CD1c-positive myeloid dendritic cell (primary cell): ENCODE results near the gene TMEM184B.

Experiments
- DNase-seq: peaks from one replicate; pipeline ENCODE4 v3.0.0-alpha.2; 2016; ENCODE audit errors: extremely low spot score

TMEM184B gene

DNA sequence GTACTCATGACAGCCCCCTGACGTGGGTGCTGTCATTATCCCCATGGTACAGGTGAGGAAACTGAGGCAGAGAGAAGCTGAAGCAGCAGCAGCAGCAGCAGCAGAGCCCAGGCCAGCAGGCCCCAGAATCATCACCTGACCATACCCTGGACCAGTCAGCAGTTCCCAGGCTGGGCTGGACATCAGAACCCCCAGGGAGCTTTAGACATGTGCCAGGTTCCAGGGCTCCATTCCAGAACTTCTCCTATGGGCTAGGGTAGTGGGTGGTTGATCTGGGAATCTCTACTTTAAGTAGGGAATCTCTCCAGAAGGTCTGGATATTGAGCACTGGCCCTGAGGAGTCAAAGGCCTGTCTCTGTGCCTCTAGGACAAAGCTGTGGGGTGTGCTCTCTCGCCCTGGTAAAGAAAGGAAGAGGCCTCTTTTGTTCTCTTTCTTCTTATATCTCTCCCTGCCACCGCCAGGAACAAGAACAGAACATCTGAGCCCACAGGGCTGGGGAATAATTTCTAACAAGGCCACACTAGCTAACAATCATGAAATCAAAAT lies 44.4 kb downstream of the TMEM184B start:
- no peak for DNase-seq

DNA sequence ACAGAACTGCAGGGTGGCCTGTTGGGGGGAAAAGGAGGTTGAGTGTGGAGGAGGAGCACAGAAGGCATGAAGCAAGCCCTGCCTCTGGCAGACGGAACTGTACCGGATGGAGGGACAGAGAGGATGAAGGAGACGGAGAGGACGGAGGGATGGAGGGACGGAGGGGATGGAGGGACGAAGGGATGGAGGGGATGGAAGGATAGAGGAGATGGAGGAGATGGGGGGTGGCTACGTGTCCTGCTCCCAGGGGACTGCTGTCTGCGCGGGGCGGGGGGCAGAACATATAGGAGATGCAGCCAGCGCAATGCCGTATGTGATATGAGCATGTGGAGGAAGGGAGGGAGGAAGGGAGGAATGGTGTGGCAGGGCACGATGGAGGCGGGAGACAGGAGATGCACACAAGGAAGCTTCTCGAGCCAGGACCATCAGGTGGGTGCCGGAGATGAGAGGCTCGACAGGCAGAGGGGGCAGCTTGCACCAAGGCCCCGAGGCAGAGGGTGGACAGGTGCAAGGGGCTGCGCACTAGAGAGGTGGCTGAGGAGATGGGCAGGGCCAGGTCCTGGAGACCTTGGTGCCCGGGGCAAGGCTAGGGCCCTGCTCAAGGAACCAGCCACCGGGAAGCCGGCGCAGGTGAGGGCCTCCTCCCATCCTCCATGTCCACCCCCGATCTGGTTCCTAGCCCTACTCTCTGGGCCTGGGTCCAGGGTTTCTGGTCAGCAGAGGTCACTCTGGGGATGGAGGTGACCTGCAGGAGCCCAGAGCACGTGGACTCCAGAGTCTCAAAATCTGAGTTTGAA lies 45.8 kb downstream of the TMEM184B start:
- DNase-seq, result no peak

DNA sequence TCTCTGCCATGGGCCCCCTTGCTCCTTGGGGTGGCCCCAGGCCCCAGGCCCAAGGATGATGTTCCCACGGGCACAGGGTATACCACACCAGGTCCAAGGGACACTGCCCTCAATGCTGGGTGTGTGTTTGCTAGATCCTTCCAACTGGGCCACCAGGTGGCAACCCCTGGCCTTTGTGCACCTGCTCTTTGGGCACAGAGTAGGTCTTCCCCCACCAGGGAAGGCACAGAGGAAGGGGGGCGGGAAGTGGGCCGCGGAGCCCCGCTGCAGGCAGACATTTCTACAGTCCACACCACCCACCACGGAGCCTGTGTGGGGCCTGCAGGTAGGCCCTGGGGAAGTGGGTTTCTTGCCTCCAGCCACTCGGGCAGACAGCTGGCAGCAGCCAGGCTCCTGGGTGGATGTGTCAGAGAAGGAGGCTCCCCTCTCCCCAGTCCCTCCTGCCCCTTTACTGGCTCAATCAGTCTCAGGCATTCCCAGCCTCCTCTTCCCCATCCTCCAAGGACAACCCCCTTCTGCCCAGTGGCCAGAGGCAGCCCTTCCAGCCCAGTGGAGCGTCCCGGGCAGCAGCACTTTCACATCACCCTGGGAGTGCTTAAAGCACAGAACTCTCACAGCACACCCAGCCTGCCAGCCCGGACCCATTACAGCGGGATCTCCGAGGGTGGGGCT lies 49.4 kb downstream of the TMEM184B start:
- DNase-seq, result no peak

GRCh38 chr22:38222797-38223119 lies 50.1 kb downstream of the TMEM184B start:
- DNase-seq, result no peak

DNA sequence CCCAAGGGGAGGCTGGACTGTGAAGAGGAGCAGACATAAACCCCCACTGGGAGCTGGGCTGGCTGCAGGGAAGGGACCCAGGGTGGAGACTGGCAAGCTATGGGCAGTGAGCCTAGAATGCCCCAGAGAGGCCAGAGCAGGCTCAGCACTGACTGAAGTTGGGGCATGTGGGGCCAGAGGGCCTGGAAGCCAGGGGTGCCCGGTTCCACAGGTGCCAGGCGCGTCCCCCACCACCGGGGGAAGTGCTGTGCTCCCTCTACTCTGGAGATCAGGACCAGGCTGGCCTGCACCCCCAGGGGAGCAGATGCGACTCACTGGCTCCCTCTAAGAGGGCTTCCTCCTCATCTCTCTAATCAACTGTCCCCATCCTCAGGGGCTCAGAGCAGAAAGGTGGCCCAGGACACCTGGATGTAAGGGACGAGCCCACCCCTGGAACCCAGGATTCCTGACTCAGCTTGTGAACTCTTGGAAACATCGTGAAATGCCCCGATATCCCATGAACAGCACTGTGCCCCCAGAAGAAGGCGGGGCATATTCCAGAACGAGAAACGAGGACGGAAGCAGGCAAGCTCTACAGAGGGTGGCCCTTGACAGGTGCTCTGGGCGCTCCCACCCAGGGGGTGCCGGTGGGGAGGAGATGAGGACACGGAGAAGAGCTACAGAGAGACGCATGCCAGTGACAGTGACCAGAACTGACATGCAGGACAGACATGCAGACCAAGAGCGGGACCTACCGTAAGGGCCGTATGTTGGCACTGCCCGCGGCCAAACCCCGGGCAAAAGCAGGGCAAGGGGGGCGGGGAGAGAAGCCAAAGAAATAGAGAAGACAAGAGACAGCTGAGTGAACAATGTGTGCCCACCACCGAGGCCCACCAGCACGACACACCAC lies 50.7 kb downstream of the TMEM184B start:
- DNase-seq, result no peak

GRCh38 chr22:38221407-38221806 lies 51.4 kb downstream of the TMEM184B start:
- DNase-seq, result no peak

GRCh38 chr22:38220653-38221386 lies 52.0 kb downstream of the TMEM184B start:
- DNase-seq, result no peak

DNA sequence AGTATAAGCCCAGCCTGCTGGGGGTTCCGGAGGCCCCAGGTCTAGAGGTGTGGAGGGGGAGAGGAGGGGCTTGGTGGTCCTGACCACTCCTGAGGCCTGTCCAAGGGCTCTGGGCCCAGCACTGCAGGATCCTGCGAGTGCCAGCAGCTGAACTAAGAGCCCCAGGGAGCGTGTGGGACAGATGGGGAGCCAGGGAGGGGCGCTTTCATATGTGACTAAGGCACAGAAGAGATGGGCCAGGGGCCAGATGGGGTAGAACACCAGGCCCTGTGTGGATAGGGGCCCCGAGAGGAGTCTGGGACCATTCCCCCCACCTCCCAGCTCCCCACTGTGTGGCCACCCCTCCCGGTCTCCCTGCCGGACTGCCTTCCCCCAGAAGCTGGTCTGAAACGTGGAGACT lies 52.6 kb downstream of the TMEM184B start:
- no peak for DNase-seq

GRCh38 chr22:38219632-38220031 lies 53.2 kb downstream of the TMEM184B start:
- DNase-seq, result no peak

GRCh38 chr22:38218661-38219622 lies 53.9 kb downstream of the TMEM184B start:
- peak; percentile 85 for DNase-seq

- peak; percentile 73 for DNase-seq
Measured at GRCh38 chr22:38215156-38216038, 57.4 kb downstream of the TMEM184B start.

DNA sequence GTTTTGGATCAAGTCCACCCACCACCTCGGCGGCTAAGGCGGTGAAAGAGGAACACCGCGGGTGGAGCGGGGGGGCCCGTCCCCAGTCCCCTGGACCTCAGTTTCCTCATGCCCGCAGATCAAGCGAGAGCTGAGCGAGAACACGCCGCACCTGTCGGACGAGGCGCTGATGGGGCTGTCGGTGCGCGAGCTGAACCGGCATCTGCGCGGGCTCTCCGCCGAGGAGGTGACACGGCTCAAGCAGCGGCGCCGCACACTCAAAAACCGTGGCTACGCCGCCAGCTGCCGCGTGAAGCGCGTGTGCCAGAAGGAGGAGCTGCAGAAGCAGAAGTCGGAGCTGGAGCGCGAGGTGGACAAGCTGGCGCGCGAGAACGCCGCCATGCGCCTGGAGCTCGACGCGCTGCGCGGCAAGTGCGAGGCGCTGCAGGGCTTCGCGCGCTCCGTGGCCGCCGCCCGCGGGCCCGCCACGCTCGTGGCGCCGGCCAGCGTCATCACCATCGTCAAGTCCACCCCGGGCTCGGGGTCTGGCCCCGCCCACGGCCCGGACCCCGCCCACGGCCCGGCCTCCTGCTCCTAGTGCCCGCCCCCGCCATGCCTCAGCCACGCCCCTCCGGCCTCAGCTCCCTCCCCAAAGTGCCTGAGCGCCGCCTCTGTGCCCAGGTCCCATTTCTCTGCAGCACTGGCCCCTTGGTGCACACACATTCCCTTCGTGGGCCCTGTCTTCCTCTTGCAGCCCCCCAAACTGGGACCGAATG lies 58.3 kb downstream of the TMEM184B start:
- DNase-seq, result peak; percentile 79

GRCh38 chr22:38213990-38214301 lies 58.9 kb downstream of the TMEM184B start:
- peak; percentile 81 for DNase-seq

GRCh38 chr22:38213319-38213989 lies 59.4 kb downstream of the TMEM184B start:
- peak; percentile 95 for DNase-seq

GRCh38 chr22:38212442-38212841 lies 60.4 kb downstream of the TMEM184B start:
- no peak for DNase-seq

DNA sequence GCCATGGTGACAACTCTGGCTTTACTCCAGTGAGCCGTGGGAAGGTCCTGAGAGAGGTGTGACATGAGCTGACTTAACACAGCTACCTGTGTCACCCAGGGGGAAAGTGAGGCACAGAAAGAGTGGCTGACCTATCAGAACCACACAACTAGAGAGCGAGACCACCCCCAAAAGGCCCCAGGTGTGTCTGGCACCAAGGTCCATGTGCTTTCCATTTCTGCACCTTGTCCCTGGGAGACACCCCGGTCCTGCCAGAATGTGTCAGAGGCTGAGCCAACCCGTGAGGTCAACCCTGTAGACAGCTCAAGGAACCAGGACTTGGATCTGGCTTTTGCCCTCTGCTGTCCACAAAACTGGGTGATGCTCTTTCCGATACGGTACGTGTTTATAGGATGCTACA lies 61.3 kb downstream of the TMEM184B start:
- no peak for DNase-seq

GRCh38 chr22:38208551-38208968 lies 64.2 kb downstream of the TMEM184B start:
- peak; percentile 76 for DNase-seq

DNA sequence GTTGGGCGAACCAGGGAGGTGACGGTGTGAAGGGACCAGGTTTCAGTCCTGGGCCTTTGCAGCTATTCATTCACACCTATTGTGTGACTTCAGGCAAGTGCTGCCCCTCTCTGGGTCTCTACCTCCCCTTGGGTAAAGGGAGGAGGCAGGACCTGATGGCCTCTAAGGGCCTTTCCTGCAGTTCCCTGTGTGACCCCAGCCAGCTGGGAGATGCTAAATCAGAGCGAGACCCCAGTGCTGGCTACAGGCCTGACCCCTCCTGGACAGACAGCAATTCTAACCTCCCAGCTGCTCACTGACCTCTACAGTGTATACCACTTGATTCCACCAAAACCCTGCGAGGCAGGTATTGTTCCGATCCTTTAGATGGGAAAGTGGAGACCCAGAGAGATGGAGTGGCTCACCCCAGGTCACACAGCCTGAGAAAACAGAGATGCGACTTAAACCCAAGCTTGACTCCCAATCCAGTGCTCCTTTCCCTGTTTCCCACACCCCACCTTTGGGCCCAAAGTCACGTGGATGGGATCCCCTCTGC lies 64.8 kb downstream of the TMEM184B start:
- no peak for DNase-seq
